Measurements from ENCODE around the gene DNAJC13. TPM values are rescaled to one million over a fixed set of nuclear protein-coding genes. Genes with fewer than 3 reads are reported as not detected.
A peak's percentile ranks its signal among the peaks of the same experiment; 100 is the strongest.

DNAJC13 gene
- total RNA-seq, 1 experiment from 2014 or later: 24.7 TPM

GRCh38 chr3:132543011-132543739 lies 125.9 kb downstream of the DNAJC13 start:
- BruUV-seq (replicated peaks): no TSS peak
- CTCF ChIA-PET: no interaction called here
- Histone ChIP-seq H3K36me3 (ENCODE audit: low read depth, low read length) (no peaks in the 10 kb centered on the region), H3K4me3 (ENCODE audit: low read length) (no peak overlapping the region), H3K9me3 (ENCODE audit: low read length) (no peaks in the 10 kb centered on the region), H3K4me1 (ENCODE audit: insufficient read depth, low read length) (peaks cover 21% of the 10 kb centered on the region), H3K27me3 (ENCODE audit: low read length) (no peaks in the 10 kb centered on the region), H3F3A (ENCODE audit: low read length, unreplicated experiment) (peaks cover 4% of the 10 kb centered on the region), H3K9ac (ENCODE audit: low read length) (peak overlapping the region; percentile 41), H3K79me2 (ENCODE audit: low read length) (no peaks in the 10 kb centered on the region), H3K4me2 (ENCODE audit: low read length) (peak overlapping the region; percentile 57), H2AFZ (ENCODE audit: low read length) (no peak overlapping the region), H3K9me2 (replicated peaks; ENCODE audit: low read length) (no peaks in the 10 kb centered on the region), H4K20me1 (ENCODE audit: low read length) (no peaks in the 10 kb centered on the region), H3K27ac (ENCODE audit: low read length) (peak overlapping the region; percentile 87)
- ATAC-seq (peak; percentile 93), DNase-seq (peak; percentile 77)
- POLR2A ChIA-PET (ENCODE audit: unreplicated experiment): interaction anchor here (0.5 kb wide), 1 partner anchor 135 kb away, joined by 3 read pairs; no protein-coding TSS in a partner anchor
- TF ChIP-seq EZH2 (IDR thresholded peaks at IDR 0.05; ENCODE audit: low read length, unreplicated experiment) (no peak), EZH2phosphoT487 (IDR thresholded peaks at IDR 0.05; ENCODE audit: borderline replicate concordance, low read length) (no peak), CTCF (conservative IDR thresholded peaks at IDR 0.05; ENCODE audit: low read depth, low read length) (no peak)
- intact Hi-C loops (cut with micrococcal nuclease): loop anchor here (2.0 kb wide), 1 partner anchor 94 kb away; no protein-coding TSS in a partner anchor

GRCh38 chr3:132544130-132544529 lies 126.8 kb downstream of the DNAJC13 start:
- ChIA-PET POLR2A (ENCODE audit: unreplicated experiment) (no interaction called here), CTCF (no interaction called here)
- no peak for TF ChIP-seq EZH2 (IDR thresholded peaks at IDR 0.05; ENCODE audit: low read length, unreplicated experiment)
- TF ChIP-seq EZH2phosphoT487 (IDR thresholded peaks at IDR 0.05; ENCODE audit: borderline replicate concordance, low read length): no peak
- TF ChIP-seq CTCF (conservative IDR thresholded peaks at IDR 0.05; ENCODE audit: low read depth, low read length): no peak
- no peaks in the 10 kb centered on the region for H3K27me3 ChIP-seq (ENCODE audit: low read length)
- no peaks in the 10 kb centered on the region for H3K36me3 ChIP-seq (ENCODE audit: low read depth, low read length)
- H3F3A ChIP-seq (ENCODE audit: low read length, unreplicated experiment): peaks cover 4% of the 10 kb centered on the region
- H3K9me2 ChIP-seq (replicated peaks; ENCODE audit: low read length): no peaks in the 10 kb centered on the region
- BruUV-seq (replicated peaks): no TSS peak
- no peaks in the 10 kb centered on the region for H3K79me2 ChIP-seq (ENCODE audit: low read length)
- no peaks in the 10 kb centered on the region for H3K9me3 ChIP-seq (ENCODE audit: low read length)
- peaks cover 22% of the 10 kb centered on the region for H3K4me1 ChIP-seq (ENCODE audit: insufficient read depth, low read length)
- H3K4me2 ChIP-seq (ENCODE audit: low read length): no peak overlapping the region
- no peak overlapping the region; the same call in 1 of the 2 replicates for H3K9ac ChIP-seq (ENCODE audit: low read length)
- no peak for ATAC-seq
- DNase-seq: no peak
- intact Hi-C loops (cut with micrococcal nuclease): no loop called here
- H2AFZ ChIP-seq (ENCODE audit: low read length): no peak overlapping the region
- no peak overlapping the region for H3K4me3 ChIP-seq (ENCODE audit: low read length)
- H3K27ac ChIP-seq (ENCODE audit: low read length): peak overlapping the region; percentile 87
- H4K20me1 ChIP-seq (ENCODE audit: low read length): no peaks in the 10 kb centered on the region

- Histone ChIP-seq H3K36me3 (ENCODE audit: low read depth, low read length) (no peaks in the 10 kb centered on the region), H3K9me2 (replicated peaks; ENCODE audit: low read length) (no peaks in the 10 kb centered on the region), H3F3A (ENCODE audit: low read length, unreplicated experiment) (peaks cover 4% of the 10 kb centered on the region), H3K9ac (ENCODE audit: low read length) (no peak overlapping the region), H3K79me2 (ENCODE audit: low read length) (no peaks in the 10 kb centered on the region), H3K4me3 (ENCODE audit: low read length) (no peak overlapping the region), H3K4me1 (ENCODE audit: insufficient read depth, low read length) (peaks cover 36% of the 10 kb centered on the region), H3K27me3 (ENCODE audit: low read length) (no peaks in the 10 kb centered on the region), H3K9me3 (ENCODE audit: low read length) (no peaks in the 10 kb centered on the region), H2AFZ (ENCODE audit: low read length) (no peak overlapping the region), H3K4me2 (ENCODE audit: low read length) (no peak overlapping the region), H4K20me1 (ENCODE audit: low read length) (no peaks in the 10 kb centered on the region), H3K27ac (ENCODE audit: low read length) (no peak overlapping the region)
- no TSS peak for BruUV-seq (replicated peaks)
- DNase-seq (no peak), ATAC-seq (no peak)
- ChIA-PET POLR2A (ENCODE audit: unreplicated experiment) (no interaction called here), CTCF (no interaction called here)
- intact Hi-C loops (cut with micrococcal nuclease): no loop called here
- TF ChIP-seq CTCF (conservative IDR thresholded peaks at IDR 0.05; ENCODE audit: low read depth, low read length) (no peak), EZH2 (IDR thresholded peaks at IDR 0.05; ENCODE audit: low read length, unreplicated experiment) (no peak), EZH2phosphoT487 (IDR thresholded peaks at IDR 0.05; ENCODE audit: borderline replicate concordance, low read length) (no peak)
Observed at GRCh38 chr3:132545471-132545870, 128.2 kb downstream of the DNAJC13 start.
